Fibroblast of mammary gland (primary cell): ENCODE data around the gene KIF26B.

Source experiments
- DNase-seq: peaks from one replicate; pipeline ENCODE4 v3.0.0-alpha.2; 2010; ENCODE audit warnings: low read depth
- H3K4me3 ChIP-seq: 2 replicates; pipeline ENCODE4 v1.5.1; 2011; ENCODE audit warnings: low read depth, mild to moderate bottlenecking, low read length, moderate library complexity; ENCODE audit not compliant: control insufficient read depth
- CTCF ChIP-seq: conservative IDR thresholded peaks from 2 replicates; pipeline ENCODE4 v1.5.1; 2011; ENCODE audit warnings: low read depth, low read length, inconsistent platforms; ENCODE audit not compliant: control insufficient read depth, insufficient read depth

Gene KIF26B

GRCh38 chr1:245229051-245229450 is 74.3 kb downstream of the KIF26B start:
- no peak for TF ChIP-seq CTCF
- no peak overlapping the region for H3K4me3 ChIP-seq
- DNase-seq: no peak

- TF ChIP-seq CTCF: no peak
- H3K4me3 ChIP-seq: no peak overlapping the region
- DNase-seq: no peak
Measured at GRCh38 chr1:245232931-245233330, 78.1 kb downstream of the KIF26B start.

GRCh38 chr1:245234217-245235081 is 79.7 kb downstream of the KIF26B start:
- no peak for TF ChIP-seq CTCF
- no peak for DNase-seq
- no peak overlapping the region for H3K4me3 ChIP-seq

GRCh38 chr1:245235156-245235555 is 80.4 kb downstream of the KIF26B start:
- no peak for TF ChIP-seq CTCF
- no peak overlapping the region for H3K4me3 ChIP-seq
- DNase-seq: no peak

- DNase-seq: no peak
- TF ChIP-seq CTCF: no peak
- H3K4me3 ChIP-seq: no peak overlapping the region
Measured at GRCh38 chr1:245240648-245241165, 85.9 kb downstream of the KIF26B start.

GRCh38 chr1:245241526-245242130 is 86.8 kb downstream of the KIF26B start:
- no peak for TF ChIP-seq CTCF
- no peak overlapping the region for H3K4me3 ChIP-seq
- no peak for DNase-seq

GRCh38 chr1:245242989-245243388 is 88.2 kb downstream of the KIF26B start:
- no peak overlapping the region for H3K4me3 ChIP-seq
- TF ChIP-seq CTCF: no peak
- DNase-seq: no peak
